ENCODE measurements around the gene PCAT6. TPM values are rescaled to one million over a fixed set of nuclear protein-coding genes. Genes with fewer than 3 reads are reported as not detected.

The PCAT6 gene
- total RNA-seq, 1 experiment from 2014 or later, result 0.26 TPM

GRCh38 chr1:202844259-202844658 is 33.5 kb downstream of the PCAT6 start:
- no peak overlapping the region for H3K27ac ChIP-seq (ENCODE audit: low read length)
- ChIA-PET CTCF (no interaction called here), POLR2A (ENCODE audit: unreplicated experiment) (no interaction called here)
- DNase-seq, result no peak
- no peaks in the 10 kb centered on the region for H3K4me1 ChIP-seq (ENCODE audit: insufficient read depth, low read length)
- no peaks in the 10 kb centered on the region for H4K20me1 ChIP-seq (ENCODE audit: low read length)
- no peaks in the 10 kb centered on the region for H3F3A ChIP-seq (ENCODE audit: low read length, unreplicated experiment)
- H3K36me3 ChIP-seq (ENCODE audit: low read depth, low read length), result no peaks in the 10 kb centered on the region
- H3K9me2 ChIP-seq (replicated peaks; ENCODE audit: low read length), result no peaks in the 10 kb centered on the region
- no peak for ATAC-seq
- H3K9me3 ChIP-seq (ENCODE audit: low read length), result no peaks in the 10 kb centered on the region
- H3K9ac ChIP-seq (ENCODE audit: low read length), result no peak overlapping the region
- intact Hi-C loops (cut with micrococcal nuclease), result no loop called here
- no peaks in the 10 kb centered on the region for H3K27me3 ChIP-seq (ENCODE audit: low read length)
- H3K4me2 ChIP-seq (ENCODE audit: low read length), result no peak overlapping the region
- H3K79me2 ChIP-seq (ENCODE audit: low read length), result no peaks in the 10 kb centered on the region
- H3K4me3 ChIP-seq (ENCODE audit: low read length), result no peak overlapping the region
- TF ChIP-seq EZH2 (IDR thresholded peaks at IDR 0.05; ENCODE audit: low read length, unreplicated experiment) (no peak), EZH2phosphoT487 (IDR thresholded peaks at IDR 0.05; ENCODE audit: borderline replicate concordance, low read length) (no peak), CTCF (conservative IDR thresholded peaks at IDR 0.05; ENCODE audit: low read depth, low read length) (no peak)
- BruUV-seq (replicated peaks), result no TSS peak
- no peak overlapping the region for H2AFZ ChIP-seq (ENCODE audit: low read length)

DNA sequence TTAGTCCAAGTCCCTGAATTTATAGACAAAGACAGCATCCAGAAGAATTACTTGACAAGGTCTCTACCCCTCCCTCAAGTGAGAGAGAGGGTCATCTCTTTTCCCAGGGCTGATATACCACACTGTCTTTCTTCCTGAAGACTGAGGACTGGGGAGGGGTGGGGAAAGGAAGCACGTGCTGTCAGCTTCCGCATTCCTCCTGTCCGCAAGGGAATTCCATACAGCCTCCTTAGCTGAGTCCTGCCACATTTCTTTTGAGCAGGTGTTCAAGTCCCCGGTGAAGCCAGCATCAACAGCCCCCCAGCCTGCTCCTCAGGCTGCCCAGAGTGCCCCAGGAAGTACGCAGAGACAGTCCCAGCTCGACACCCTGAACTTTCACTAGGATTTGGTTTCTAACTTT is 34.2 kb downstream of the PCAT6 start:
- H3K4me2 ChIP-seq (ENCODE audit: low read length), result no peak overlapping the region
- H3F3A ChIP-seq (ENCODE audit: low read length, unreplicated experiment), result no peaks in the 10 kb centered on the region
- DNase-seq, result no peak
- no peak overlapping the region for H3K9ac ChIP-seq (ENCODE audit: low read length)
- no peak overlapping the region for H2AFZ ChIP-seq (ENCODE audit: low read length)
- ChIA-PET CTCF (no interaction called here), POLR2A (ENCODE audit: unreplicated experiment) (interaction anchor here (0.7 kb wide), 1 partner anchor 46 kb away, joined by 5 read pairs; no protein-coding TSS in a partner anchor)
- no peaks in the 10 kb centered on the region for H3K36me3 ChIP-seq (ENCODE audit: low read depth, low read length)
- no peak for ATAC-seq
- H4K20me1 ChIP-seq (ENCODE audit: low read length), result no peaks in the 10 kb centered on the region
- no peak overlapping the region for H3K4me3 ChIP-seq (ENCODE audit: low read length)
- H3K27me3 ChIP-seq (ENCODE audit: low read length), result no peaks in the 10 kb centered on the region
- H3K79me2 ChIP-seq (ENCODE audit: low read length), result no peaks in the 10 kb centered on the region
- TF ChIP-seq EZH2 (IDR thresholded peaks at IDR 0.05; ENCODE audit: low read length, unreplicated experiment) (no peak), CTCF (conservative IDR thresholded peaks at IDR 0.05; ENCODE audit: low read depth, low read length) (no peak), EZH2phosphoT487 (IDR thresholded peaks at IDR 0.05; ENCODE audit: borderline replicate concordance, low read length) (no peak)
- H3K4me1 ChIP-seq (ENCODE audit: insufficient read depth, low read length), result no peaks in the 10 kb centered on the region
- intact Hi-C loops (cut with micrococcal nuclease), result no loop called here
- no peaks in the 10 kb centered on the region for H3K9me3 ChIP-seq (ENCODE audit: low read length)
- no peaks in the 10 kb centered on the region for H3K9me2 ChIP-seq (replicated peaks; ENCODE audit: low read length)
- H3K27ac ChIP-seq (ENCODE audit: low read length), result no peak overlapping the region
- BruUV-seq (replicated peaks), result no TSS peak

GRCh38 chr1:202848191-202848542 is 37.4 kb downstream of the PCAT6 start:
- no peak for DNase-seq
- no peak overlapping the region for H3K4me2 ChIP-seq (ENCODE audit: low read length)
- no peaks in the 10 kb centered on the region for H4K20me1 ChIP-seq (ENCODE audit: low read length)
- TF ChIP-seq CTCF (conservative IDR thresholded peaks at IDR 0.05; ENCODE audit: low read depth, low read length) (no peak), EZH2 (IDR thresholded peaks at IDR 0.05; ENCODE audit: low read length, unreplicated experiment) (no peak), EZH2phosphoT487 (IDR thresholded peaks at IDR 0.05; ENCODE audit: borderline replicate concordance, low read length) (no peak)
- H3K9me3 ChIP-seq (ENCODE audit: low read length), result no peaks in the 10 kb centered on the region
- H3K79me2 ChIP-seq (ENCODE audit: low read length), result no peaks in the 10 kb centered on the region
- no peak overlapping the region for H3K4me3 ChIP-seq (ENCODE audit: low read length)
- ChIA-PET POLR2A (ENCODE audit: unreplicated experiment) (no interaction called here), CTCF (interaction anchor here (0.5 kb wide), 1 partner anchor 123 kb away, joined by 3 read pairs; no protein-coding TSS in a partner anchor)
- H3K27ac ChIP-seq (ENCODE audit: low read length), result no peak overlapping the region
- H3K4me1 ChIP-seq (ENCODE audit: insufficient read depth, low read length), result no peaks in the 10 kb centered on the region
- H3K27me3 ChIP-seq (ENCODE audit: low read length), result no peaks in the 10 kb centered on the region
- BruUV-seq (replicated peaks), result no TSS peak
- intact Hi-C loops (cut with micrococcal nuclease), result no loop called here
- no peaks in the 10 kb centered on the region for H3K9me2 ChIP-seq (replicated peaks; ENCODE audit: low read length)
- H2AFZ ChIP-seq (ENCODE audit: low read length), result no peak overlapping the region
- no peak overlapping the region for H3K9ac ChIP-seq (ENCODE audit: low read length)
- no peaks in the 10 kb centered on the region for H3F3A ChIP-seq (ENCODE audit: low read length, unreplicated experiment)
- no peak for ATAC-seq
- no peaks in the 10 kb centered on the region for H3K36me3 ChIP-seq (ENCODE audit: low read depth, low read length)

All from PC-3 (cell line).